ENCODE results near the gene MACROD2. TPM values are rescaled to one million over a fixed set of nuclear protein-coding genes. Genes with fewer than 3 reads are reported as not detected.

Gene MACROD2
- polyA plus RNA-seq, 1 experiment = 0.47 TPM

DNA sequence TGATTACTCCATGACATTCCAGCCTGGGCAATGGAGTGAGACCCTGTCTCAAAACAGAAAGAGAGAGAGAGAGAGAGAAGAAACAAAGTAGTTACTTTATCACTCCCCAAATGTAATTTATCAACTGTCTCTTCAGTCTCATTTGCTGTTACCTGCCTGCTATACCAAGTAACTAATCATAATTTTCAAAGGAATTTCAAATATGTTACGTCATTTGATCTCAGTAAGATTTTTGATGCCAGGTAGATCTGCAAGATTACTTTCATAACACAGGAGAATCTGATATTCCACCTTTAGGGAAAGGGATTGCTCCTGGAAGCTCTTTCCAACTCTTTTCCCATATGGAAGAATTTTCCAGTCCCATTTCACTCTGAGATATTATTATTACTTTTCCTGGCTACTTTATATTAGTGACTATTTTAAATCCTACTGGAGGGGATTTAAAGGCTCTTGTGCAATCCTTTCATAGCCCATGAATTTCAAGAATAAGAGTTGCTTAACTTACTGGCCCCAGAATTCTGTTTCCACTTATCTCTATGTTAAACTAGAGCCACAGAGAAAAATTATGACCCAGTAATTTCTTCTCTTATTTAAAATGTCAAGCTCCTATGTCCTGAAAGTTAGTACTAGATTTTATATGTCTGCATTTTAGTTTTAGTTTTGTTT is 732.3 kb downstream of the MACROD2 start:
- Histone ChIP-seq H3K4me3 (ENCODE audit: low read depth, low read length) (no peak overlapping the region), H3K36me3 (ENCODE audit: control insufficient read depth, insufficient read depth, low read length) (no peaks in the 10 kb centered on the region), H3K27me3 (ENCODE audit: control insufficient read depth, insufficient read depth, low read length) (no peaks in the 10 kb centered on the region)
- CTCF ChIA-PET = no interaction called here
- DNase-seq (ENCODE audit: low read depth) = no peak
- POLR2A ChIA-PET = no interaction called here
- TF ChIP-seq, protein P1, sequence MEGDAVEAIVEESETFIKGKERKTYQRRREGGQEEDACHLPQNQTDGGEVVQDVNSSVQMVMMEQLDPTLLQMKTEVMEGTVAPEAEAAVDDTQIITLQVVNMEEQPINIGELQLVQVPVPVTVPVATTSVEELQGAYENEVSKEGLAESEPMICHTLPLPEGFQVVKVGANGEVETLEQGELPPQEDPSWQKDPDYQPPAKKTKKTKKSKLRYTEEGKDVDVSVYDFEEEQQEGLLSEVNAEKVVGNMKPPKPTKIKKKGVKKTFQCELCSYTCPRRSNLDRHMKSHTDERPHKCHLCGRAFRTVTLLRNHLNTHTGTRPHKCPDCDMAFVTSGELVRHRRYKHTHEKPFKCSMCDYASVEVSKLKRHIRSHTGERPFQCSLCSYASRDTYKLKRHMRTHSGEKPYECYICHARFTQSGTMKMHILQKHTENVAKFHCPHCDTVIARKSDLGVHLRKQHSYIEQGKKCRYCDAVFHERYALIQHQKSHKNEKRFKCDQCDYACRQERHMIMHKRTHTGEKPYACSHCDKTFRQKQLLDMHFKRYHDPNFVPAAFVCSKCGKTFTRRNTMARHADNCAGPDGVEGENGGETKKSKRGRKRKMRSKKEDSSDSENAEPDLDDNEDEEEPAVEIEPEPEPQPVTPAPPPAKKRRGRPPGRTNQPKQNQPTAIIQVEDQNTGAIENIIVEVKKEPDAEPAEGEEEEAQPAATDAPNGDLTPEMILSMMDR (IDR thresholded peaks at IDR 0.05; ENCODE audit: insufficient read depth, low read depth, low read length) = no peak

DNA sequence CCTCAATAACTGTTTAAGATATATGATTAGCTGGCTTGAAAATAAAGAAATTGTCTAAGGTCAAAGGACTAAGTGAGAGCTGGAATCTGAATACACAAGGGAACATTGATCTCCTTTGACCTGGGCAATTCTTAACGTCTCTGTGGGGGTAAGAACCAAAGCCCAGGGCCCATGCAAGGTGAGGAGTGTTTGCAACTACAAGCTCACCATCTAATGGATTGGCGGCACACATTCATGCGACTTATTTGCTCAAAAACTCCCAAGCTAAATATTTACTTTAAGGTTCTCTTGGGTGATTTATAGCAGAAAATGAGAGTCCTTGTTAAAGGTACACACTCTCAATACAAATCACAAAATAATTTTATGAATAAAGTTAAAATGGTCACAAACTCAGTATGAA is 734.1 kb downstream of the MACROD2 start:
- no peak overlapping the region for H3K4me3 ChIP-seq (ENCODE audit: low read depth, low read length)
- ChIA-PET CTCF (no interaction called here), POLR2A (no interaction called here)
- TF ChIP-seq, protein P1 (IDR thresholded peaks at IDR 0.05; ENCODE audit: insufficient read depth, low read depth, low read length) = no peak
- no peak for DNase-seq (ENCODE audit: low read depth)
- no peaks in the 10 kb centered on the region for H3K27me3 ChIP-seq (ENCODE audit: control insufficient read depth, insufficient read depth, low read length)
- H3K36me3 ChIP-seq (ENCODE audit: control insufficient read depth, insufficient read depth, low read length) = no peaks in the 10 kb centered on the region

DNA sequence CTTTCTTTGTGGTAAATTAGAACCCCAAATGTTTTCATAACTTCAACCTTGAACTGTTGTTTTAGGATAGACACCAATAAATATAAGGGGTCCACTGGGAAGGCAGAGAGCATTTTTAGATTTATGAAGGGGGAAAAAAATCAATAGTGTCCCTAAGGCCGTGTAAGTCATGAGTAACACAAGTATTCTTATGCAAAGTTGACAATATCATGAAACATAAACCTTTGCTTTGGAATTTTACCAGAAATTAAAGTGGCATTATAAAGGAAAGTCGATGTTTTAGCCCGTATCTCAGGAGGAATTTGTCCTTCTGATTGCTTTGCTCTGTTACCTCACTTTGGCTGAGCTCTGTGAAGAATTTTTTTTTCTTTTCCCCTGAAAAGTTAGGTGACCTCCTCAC is 737.0 kb downstream of the MACROD2 start:
- Histone ChIP-seq H3K27me3 (ENCODE audit: control insufficient read depth, insufficient read depth, low read length) (no peaks in the 10 kb centered on the region), H3K36me3 (ENCODE audit: control insufficient read depth, insufficient read depth, low read length) (no peaks in the 10 kb centered on the region), H3K4me3 (ENCODE audit: low read depth, low read length) (no peak overlapping the region)
- ChIA-PET CTCF (no interaction called here), POLR2A (no interaction called here)
- TF ChIP-seq, protein P1 (IDR thresholded peaks at IDR 0.05; ENCODE audit: insufficient read depth, low read depth, low read length) = no peak
- no peak for DNase-seq (ENCODE audit: low read depth)

DNA sequence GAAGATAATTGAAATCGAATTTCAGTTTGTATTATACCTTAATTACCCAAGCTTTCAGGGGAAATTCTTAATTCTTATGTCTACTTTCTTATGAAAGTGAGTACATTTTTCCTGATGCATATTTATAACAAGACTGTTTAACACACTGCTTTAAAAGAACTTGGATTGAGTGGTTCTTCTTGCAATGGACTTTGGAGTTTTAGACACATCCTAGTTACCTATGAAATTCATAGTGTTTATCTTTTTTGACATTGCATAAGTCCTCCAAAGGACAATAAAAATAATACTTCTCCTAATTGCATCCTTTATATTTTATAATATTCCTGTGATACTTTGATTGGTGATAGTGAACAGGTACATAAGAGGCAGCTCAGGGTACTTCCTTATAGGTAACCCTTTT is 737.7 kb downstream of the MACROD2 start:
- ChIA-PET POLR2A (no interaction called here), CTCF (no interaction called here)
- TF ChIP-seq, protein P1 (IDR thresholded peaks at IDR 0.05; ENCODE audit: insufficient read depth, low read depth, low read length) = no peak
- no peaks in the 10 kb centered on the region for H3K36me3 ChIP-seq (ENCODE audit: control insufficient read depth, insufficient read depth, low read length)
- no peak for DNase-seq (ENCODE audit: low read depth)
- no peak overlapping the region for H3K4me3 ChIP-seq (ENCODE audit: low read depth, low read length)
- H3K27me3 ChIP-seq (ENCODE audit: control insufficient read depth, insufficient read depth, low read length) = no peaks in the 10 kb centered on the region

DNA sequence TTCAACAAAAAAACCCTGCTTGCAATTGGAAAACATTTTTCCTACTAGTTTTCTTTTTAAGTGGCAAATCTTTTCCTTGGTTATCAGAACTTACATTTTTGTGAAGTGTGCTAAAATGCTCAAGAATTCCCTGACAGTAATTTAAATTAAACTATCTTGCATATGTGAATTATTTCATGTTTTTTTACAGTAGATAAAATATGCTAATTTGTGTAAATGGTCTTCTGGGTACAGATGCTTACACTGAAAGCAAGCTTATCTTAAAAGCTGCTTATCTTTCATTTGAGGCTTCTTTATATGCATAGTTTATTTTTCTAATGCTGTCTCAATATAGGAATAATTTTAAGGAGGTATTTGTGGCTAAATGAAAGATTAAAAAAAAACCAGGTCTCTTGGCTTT is 745.1 kb downstream of the MACROD2 start:
- POLR2A ChIA-PET = no interaction called here
- Histone ChIP-seq H3K27me3 (ENCODE audit: control insufficient read depth, insufficient read depth, low read length) (no peaks in the 10 kb centered on the region), H3K4me3 (ENCODE audit: low read depth, low read length) (no peak overlapping the region), H3K36me3 (ENCODE audit: control insufficient read depth, insufficient read depth, low read length) (no peaks in the 10 kb centered on the region)
- CTCF ChIA-PET = no interaction called here
- DNase-seq (ENCODE audit: low read depth) = no peak
- TF ChIP-seq, protein P1 (IDR thresholded peaks at IDR 0.05; ENCODE audit: insufficient read depth, low read depth, low read length) = no peak

Measured in BJ (cell line).